22Rv1 (cell line): ENCODE results near the gene PCSK7.

ENCODE experiments used
- ZFX ChIP-seq: fragments of 450-650 bp; IDR thresholded peaks from 2 replicates; pipeline ENCODE4 v1.6.1; 2017; ENCODE audit warnings: antibody characterized with exemption, borderline replicate concordance
- TF ChIP-seq, protein P1 (sequence below): fragments of 450-650 bp; IDR thresholded peaks from 2 replicates; pipeline ENCODE4 v1.5.1; 2017; ENCODE audit warnings: mild to moderate bottlenecking

- TF ChIP-seq, protein P1, sequence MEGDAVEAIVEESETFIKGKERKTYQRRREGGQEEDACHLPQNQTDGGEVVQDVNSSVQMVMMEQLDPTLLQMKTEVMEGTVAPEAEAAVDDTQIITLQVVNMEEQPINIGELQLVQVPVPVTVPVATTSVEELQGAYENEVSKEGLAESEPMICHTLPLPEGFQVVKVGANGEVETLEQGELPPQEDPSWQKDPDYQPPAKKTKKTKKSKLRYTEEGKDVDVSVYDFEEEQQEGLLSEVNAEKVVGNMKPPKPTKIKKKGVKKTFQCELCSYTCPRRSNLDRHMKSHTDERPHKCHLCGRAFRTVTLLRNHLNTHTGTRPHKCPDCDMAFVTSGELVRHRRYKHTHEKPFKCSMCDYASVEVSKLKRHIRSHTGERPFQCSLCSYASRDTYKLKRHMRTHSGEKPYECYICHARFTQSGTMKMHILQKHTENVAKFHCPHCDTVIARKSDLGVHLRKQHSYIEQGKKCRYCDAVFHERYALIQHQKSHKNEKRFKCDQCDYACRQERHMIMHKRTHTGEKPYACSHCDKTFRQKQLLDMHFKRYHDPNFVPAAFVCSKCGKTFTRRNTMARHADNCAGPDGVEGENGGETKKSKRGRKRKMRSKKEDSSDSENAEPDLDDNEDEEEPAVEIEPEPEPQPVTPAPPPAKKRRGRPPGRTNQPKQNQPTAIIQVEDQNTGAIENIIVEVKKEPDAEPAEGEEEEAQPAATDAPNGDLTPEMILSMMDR: no peak
- no peak for TF ChIP-seq ZFX
These were observed 43.9 kb downstream of the PCSK7 start for GRCh38 chr11:117187799-117188481.
